Measurements from ENCODE around the gene ANTXR1. TPM values are rescaled to one million over a fixed set of nuclear protein-coding genes. Genes with fewer than 3 reads are reported as not detected.

The ANTXR1 gene
- total RNA-seq, 1 donor from 2014 or later, result 38.1 TPM

DNA sequence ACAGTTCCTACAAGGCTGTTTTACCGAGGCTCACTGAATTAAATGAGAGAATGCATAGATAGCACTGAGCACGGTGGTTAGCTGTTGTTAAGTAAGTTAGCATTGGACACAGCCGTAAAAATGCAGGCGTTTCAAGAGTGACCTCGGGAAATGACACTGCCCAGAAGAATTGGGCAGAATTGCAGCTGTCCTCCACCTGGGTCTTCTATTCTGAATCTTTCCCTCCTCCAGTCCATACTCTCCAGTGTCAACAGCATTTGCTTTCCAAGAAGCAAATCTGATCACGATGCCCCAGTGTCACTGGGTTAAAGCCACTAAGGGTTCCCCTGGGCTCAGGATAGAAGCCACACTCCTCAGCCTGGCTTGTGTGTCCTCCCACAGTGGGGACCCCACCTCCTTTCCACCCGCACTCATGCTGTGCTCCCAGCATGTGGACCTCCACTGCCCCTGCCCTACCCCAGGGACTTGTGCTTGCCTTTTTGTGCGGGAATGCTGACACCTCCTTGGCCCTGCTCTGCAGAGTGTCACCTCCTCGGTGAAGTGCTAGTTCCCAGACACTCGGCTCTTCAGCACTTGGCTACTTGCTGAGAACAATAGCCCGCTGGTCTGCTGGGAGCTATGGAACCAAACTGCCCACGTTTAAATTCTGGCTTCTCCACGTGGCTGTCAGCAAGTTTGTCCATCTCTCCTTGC, 135.0 kb downstream of the ANTXR1 start:
- intact Hi-C loops (cut with DNase I), result no loop called here

GRCh38 chr2:69149631-69150215, 136.7 kb downstream of the ANTXR1 start:
- DNase-seq (ENCODE audit: low spot score), result no peak
- intact Hi-C loops (cut with DNase I), result no loop called here

More for the DNA sequence above, 135.0 kb downstream of the ANTXR1 start:
- no peak for DNase-seq (ENCODE audit: low spot score)

GRCh38 chr2:69151931-69152330, 139.0 kb downstream of the ANTXR1 start:
- no peak for DNase-seq (ENCODE audit: low spot score)
- intact Hi-C loops (cut with DNase I), result no loop called here

- intact Hi-C loops (cut with DNase I), result no loop called here
- no peak for DNase-seq (ENCODE audit: low spot score)
These were observed 140.0 kb downstream of the ANTXR1 start for GRCh38 chr2:69152847-69153583.

DNA sequence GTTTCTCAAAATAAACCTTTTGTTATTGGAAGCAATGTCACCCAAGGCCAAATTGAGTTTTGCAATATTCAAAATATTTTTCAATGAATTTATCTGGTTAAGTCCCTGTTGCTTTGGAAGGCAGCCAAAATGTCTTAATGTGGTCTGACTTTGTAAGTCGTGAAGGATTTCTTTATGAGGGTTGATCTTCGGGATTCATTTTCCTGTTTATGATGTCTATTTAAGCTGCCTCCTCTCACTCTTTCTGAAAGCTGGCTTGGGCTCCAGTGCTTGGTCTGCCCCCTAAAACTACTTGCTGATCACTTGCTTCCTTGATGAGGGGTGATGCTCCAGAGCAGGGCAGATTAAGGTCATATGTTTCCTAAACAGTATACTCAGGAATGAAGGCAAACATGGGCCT, 141.1 kb downstream of the ANTXR1 start:
- intact Hi-C loops (cut with DNase I), result no loop called here
- no peak for DNase-seq (ENCODE audit: low spot score)

DNA sequence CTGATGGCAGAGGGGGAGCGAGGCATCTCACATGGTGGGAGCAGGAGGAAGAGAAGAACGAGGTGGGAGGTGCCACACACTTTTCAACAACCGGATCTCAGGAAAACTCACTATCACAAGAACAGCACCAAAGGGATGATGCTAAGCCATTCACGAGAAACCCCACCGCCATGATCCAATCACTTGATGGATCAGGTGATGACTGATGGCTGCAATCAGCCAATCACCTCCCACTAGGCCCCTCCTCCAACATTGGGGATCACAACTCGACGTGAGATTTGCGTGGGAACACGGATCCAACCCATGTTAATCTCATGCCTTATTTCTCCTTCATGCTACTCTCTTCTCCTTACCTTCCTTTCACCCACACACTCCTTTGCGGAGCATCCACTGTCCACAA, 143.6 kb downstream of the ANTXR1 start:
- DNase-seq (ENCODE audit: low spot score), result no peak
- intact Hi-C loops (cut with DNase I), result no loop called here

DNA sequence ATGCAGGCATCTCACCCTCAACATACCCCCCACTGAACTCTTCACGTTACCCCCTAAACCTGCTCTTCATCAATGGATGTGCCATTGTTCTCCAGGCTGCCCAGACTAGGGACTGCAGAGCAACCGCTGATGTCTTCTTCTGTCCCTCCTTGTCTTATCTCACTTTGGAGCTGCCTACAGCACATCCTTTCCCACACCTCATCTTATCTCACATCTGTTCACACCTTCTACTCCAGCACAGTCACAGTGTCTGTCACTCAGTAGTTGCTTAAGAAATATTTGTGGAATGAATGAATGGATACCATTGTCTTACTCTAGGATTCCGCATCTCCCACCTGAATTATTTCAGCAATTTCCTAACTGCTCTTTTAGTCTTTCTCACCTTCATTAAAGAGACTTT, 144.5 kb downstream of the ANTXR1 start:
- DNase-seq (ENCODE audit: low spot score), result no peak
- intact Hi-C loops (cut with DNase I), result no loop called here

DNA sequence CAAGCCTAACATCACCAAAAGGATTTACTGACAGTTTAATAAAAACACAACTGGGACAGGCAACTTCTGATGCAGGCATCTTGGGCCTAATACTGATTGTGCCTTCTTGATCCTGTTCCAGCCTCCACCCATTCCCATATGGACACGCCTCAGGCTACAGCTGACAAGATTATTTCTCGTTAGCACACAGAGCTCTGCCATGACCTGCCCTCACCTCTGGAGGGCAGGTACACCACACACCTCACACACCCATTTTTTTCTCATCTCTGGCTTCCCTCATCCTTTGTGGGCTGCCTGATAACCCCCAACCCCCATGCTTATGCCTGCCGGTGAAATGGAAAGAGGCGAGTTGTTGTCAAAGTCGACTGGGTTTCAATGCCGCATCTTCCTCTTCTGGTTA, 147.0 kb downstream of the ANTXR1 start:
- no peak for DNase-seq (ENCODE audit: low spot score)
- intact Hi-C loops (cut with DNase I), result loop anchor here (5.0 kb wide), 1 partner anchor 78 kb away; no protein-coding TSS in a partner anchor

DNA sequence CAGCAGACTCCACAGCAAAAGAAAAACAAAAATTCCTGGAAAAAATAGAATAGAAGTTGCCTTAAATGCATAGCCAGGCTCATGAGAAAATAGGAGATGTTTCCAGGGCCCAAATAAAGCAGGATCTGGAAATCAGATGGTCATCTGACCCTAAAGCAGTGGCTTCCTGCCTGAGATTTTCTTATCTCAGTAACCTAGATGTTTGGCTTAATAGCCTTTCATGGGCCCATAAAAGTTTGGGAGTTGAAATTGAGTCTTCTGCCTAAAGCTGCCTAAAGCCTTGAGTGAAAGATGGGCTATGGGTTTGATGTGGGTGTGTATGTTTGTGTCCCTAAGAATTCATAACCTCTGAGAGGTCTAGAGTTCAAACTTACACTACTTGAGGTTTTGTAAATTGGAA, 149.1 kb downstream of the ANTXR1 start:
- intact Hi-C loops (cut with DNase I), result loop anchor here (5.0 kb wide), 1 partner anchor 80 kb away; no protein-coding TSS in a partner anchor
- no peak for DNase-seq (ENCODE audit: low spot score)

DNA sequence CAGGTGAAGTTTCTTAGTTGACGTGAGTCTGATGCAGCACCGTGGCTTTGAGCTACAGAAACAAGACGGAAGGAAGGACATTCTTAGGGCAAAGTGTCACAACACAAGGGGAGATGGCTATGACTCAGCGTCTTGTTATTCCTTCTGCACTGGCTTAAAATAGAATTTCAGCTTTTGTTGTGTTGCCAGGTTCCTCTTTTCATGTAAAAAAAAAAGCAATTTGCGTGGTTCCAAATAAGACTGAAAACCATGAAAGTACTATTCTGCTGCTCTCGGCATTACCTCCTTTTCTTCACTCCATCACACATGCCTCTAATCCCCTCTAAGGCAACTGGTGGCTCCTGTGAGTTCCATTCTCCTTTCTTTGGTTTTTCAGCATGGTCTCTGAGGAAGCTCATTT, 150.1 kb downstream of the ANTXR1 start:
- DNase-seq (ENCODE audit: low spot score), result no peak
- intact Hi-C loops (cut with DNase I), result loop anchor here (5.0 kb wide), 1 partner anchor 81 kb away; no protein-coding TSS in a partner anchor

- DNase-seq (ENCODE audit: low spot score), result no peak
- intact Hi-C loops (cut with DNase I), result loop anchor here (5.0 kb wide), 1 partner anchor 81 kb away; no protein-coding TSS in a partner anchor
These were observed 150.6 kb downstream of the ANTXR1 start for GRCh38 chr2:69163556-69163955.

GRCh38 chr2:69164061-69164778, 151.2 kb downstream of the ANTXR1 start:
- intact Hi-C loops (cut with DNase I), result loop anchor here (5.0 kb wide), 1 partner anchor 82 kb away; no protein-coding TSS in a partner anchor
- DNase-seq (ENCODE audit: low spot score), result no peak

- intact Hi-C loops (cut with DNase I), result no loop called here
- DNase-seq (ENCODE audit: low spot score), result no peak
These were observed 152.3 kb downstream of the ANTXR1 start for GRCh38 chr2:69165091-69165880.

DNA sequence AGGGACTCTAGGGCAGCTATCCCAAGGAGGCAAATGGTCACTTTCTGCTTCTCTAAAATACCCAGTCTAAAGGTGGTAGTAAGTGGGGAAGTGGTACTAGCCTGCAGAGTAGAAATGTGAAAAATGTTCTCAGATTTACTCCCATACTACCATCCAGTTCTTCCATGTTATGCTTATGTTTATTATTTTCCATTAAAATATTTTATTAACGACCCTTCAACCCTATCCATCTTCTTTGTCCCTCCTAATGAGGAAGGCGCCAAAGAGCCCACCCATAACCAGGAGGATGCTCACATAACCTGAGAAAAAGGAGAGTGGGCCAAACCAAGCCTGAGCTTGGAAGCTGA, 153.5 kb downstream of the ANTXR1 start:
- intact Hi-C loops (cut with DNase I), result no loop called here
- no peak for DNase-seq (ENCODE audit: low spot score)

- intact Hi-C loops (cut with DNase I), result no loop called here
- no peak for DNase-seq (ENCODE audit: low spot score)
These were observed 154.0 kb downstream of the ANTXR1 start for GRCh38 chr2:69166812-69167468.

- DNase-seq (ENCODE audit: low spot score), result no peak
- intact Hi-C loops (cut with DNase I), result no loop called here
These were observed 154.5 kb downstream of the ANTXR1 start for GRCh38 chr2:69167469-69167822.

DNA sequence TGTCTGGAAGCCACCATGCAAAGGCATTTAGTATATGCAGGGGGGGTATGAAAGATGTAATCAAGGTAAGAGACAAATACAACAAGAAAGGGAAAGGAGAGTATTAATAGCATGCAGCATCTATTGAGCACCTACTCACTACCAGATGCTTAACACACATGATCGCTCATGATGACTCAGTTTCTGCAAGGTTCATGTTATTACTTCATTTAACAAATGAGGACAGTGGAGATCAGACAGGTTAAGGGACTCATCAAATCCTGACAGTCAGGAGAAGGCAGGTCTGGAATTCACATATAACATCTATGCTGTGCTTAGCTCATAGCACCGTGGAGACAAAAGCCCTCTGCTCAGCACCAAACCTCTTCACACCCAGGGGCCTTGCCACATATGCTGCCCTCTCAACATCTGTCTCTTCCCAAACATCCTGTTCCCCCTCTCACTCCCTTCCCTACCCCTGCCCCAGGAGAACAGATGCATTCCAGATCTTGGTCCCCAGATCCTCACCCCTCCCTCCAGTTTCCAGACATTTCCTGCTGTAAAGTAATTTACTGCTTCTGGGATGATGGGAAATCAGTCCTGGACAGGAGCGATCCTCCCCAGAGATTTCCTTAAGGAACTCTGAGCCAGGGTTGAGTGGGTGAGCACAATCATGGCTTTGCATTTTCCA, 155.3 kb downstream of the ANTXR1 start:
- no peak for DNase-seq (ENCODE audit: low spot score)
- intact Hi-C loops (cut with DNase I), result no loop called here

DNA sequence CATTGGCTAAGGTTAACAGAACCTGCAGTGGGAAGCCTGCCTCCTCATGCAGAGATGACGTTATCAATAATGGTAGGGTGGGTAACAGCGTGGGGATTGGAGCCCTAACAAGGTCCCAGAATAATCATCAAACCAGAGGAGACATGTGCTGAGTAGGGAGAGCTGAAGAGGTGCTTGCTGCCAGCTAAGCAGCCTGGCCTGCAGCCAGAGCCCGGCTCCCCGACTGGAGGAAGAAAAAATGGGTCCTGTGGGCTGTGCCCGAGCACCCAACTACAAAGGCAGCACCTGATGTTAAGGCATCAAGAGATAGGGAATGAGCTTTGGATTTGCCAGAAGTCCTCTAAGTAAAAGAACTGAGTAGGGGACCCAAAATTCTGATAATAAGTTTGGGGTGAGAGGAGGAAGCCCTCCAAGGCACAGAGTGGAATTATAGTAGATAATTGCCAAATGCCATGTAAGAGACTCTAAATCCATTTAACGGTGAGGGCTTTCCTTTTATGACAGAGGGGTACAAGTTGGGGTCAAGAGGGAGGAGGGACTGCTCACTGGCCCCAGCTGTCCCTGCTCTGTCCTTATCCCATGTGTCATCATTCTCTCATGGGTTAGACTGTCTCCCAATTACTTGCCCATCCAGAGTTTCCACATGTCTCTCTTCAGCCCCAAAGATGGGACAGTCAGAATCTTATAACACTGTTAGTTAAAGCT, 156.1 kb downstream of the ANTXR1 start:
- intact Hi-C loops (cut with DNase I), result no loop called here
- DNase-seq (ENCODE audit: low spot score), result no peak

Data from cardiac septum (tissue), 1 donor.